Panc1 (cell line): ENCODE data around the gene ISCA2. TPM values are rescaled to one million over a fixed set of nuclear protein-coding genes. Genes with fewer than 3 reads are reported as not detected.

Experiments used
- ATAC-seq: fragments of 200-7000 bp; cut with Tn5 transposase; 2 replicates; pipeline ENCODE4 v1.9.1; 2020; ENCODE audit warnings: mild to moderate bottlenecking, moderate library complexity
- BruUV-seq: library from RNA; stranded (reverse); fragments of 400-500 nt; replicated peaks from 2 replicates; lab custom pipeline; 2021; lab: Mats Ljungman, UMichigan
- CTCF ChIA-PET: fragments of 300-600 bp; sonication (Branson Sonifier 250); formaldehyde crosslinking; loops from one replicate; lab custom pipeline; 2022; ENCODE audit warnings: antibody characterized with exemption; lab: Charles Lee
- POLR2A ChIA-PET: fragments of 300-600 bp; sonication (Branson Sonifier 250); formaldehyde crosslinking; loops from one replicate; lab custom pipeline; 2022; ENCODE audit warnings: antibody characterized with exemption; lab: Charles Lee
- DNase-seq: peaks from one replicate; pipeline ENCODE4 v3.0.0-alpha.2; 2010; ENCODE audit warnings: low read depth, low spot score
- H3K27ac ChIP-seq: 2 replicates; pipeline ENCODE4 v1.5.1; 2011; ENCODE audit warnings: mild to moderate bottlenecking, low read length, inconsistent platforms
- H3K27me3 ChIP-seq: fragments of 200-500 bp; sonication (Bioruptor generic); 2 replicates; pipeline ENCODE4 v1.6.0; 2014; ENCODE audit warnings: low read length, inconsistent platforms; ENCODE audit not compliant: control insufficient read depth, insufficient read depth
- H3K36me3 ChIP-seq: fragments of 200-500 bp; sonication (Bioruptor generic); 2 replicates; pipeline ENCODE4 v1.5.1; 2014; ENCODE audit warnings: inconsistent platforms, mild to moderate bottlenecking, low read length, moderate library complexity; ENCODE audit not compliant: control insufficient read depth, insufficient read depth
- H3K4me1 ChIP-seq: 2 replicates; pipeline ENCODE4 v1.5.1; 2011; ENCODE audit warnings: inconsistent platforms, mild to moderate bottlenecking, low read length, moderate library complexity; ENCODE audit not compliant: control insufficient read depth, insufficient read depth
- H3K4me3 ChIP-seq, 2 experiments: 2 replicates each; pipeline ENCODE4 v1.5.1; 2011 to 2012; ENCODE audit warnings: low read depth in 2 of 2, low read length in 2 of 2, mild to moderate bottlenecking in 2 of 2, inconsistent platforms in 1 of 2, moderate library complexity in 1 of 2
- H3K9me3 ChIP-seq: fragments of 200-500 bp; sonication (Bioruptor generic); 2 replicates; pipeline ENCODE4 v1.5.1; 2014; ENCODE audit warnings: low read depth, mild to moderate bottlenecking, inconsistent platforms, low read length, moderate library complexity; ENCODE audit not compliant: control insufficient read depth, insufficient read depth
- POLR2AphosphoS5 ChIP-seq: IDR thresholded peaks from 2 replicates; pipeline ENCODE4 v1.6.1; 2012; ENCODE audit warnings: mild to moderate bottlenecking, low read depth, low read length, moderate library complexity
- SIN3A ChIP-seq: IDR thresholded peaks from 2 replicates; pipeline ENCODE4 v1.6.1; 2012; ENCODE audit warnings: low read depth, mild to moderate bottlenecking, low read length, moderate library complexity, borderline replicate concordance; ENCODE audit not compliant: insufficient read depth
- TCF7L2 ChIP-seq: IDR thresholded peaks from 2 replicates; pipeline ENCODE4 v1.6.1; 2011; ENCODE audit warnings: mild to moderate bottlenecking, low read depth, low read length, inconsistent platforms
- in situ Hi-C: cut with HindIII; loops from 2 replicates; pipeline ENCODE4 v1.10.0; 2016; ENCODE audit warnings: low sequenced_read_pairs, low pct_unique_long_range_greater_than_20kb
- intact Hi-C: fragments of 100-400 bp; cut with micrococcal nuclease; formaldehyde crosslinking; loops from one replicate; pipeline ENCODE4 v1.10.0; 2022; ENCODE audit not compliant: unreplicated experiment
- total RNA-seq: library from RNA; stranded (reverse); gene quantifications from one replicate; pipeline ENCODE4 v1.2.1, GENCODE V29; 2021; ENCODE audit not compliant: unreplicated experiment
- TF ChIP-seq, protein P1 (sequence below): fragments of 450-650 bp; IDR thresholded peaks from 2 replicates; pipeline ENCODE4 v1.5.1; 2017; ENCODE audit warnings: mild to moderate bottlenecking
- TF ChIP-seq, protein P2 (sequence below), 2 experiments: IDR thresholded peaks; 2 replicates each; pipeline ENCODE4 v1.6.1; 2011 to 2012; ENCODE audit warnings: low read depth in 2 of 2, control low read depth in 1 of 2, low read length in 1 of 2, mild to moderate bottlenecking in 1 of 2, moderate library complexity in 1 of 2; ENCODE audit not compliant: insufficient read depth in 1 of 2

Gene ISCA2
- total RNA-seq, 1 experiment from 2014 or later, result 26.1 TPM

DNA sequence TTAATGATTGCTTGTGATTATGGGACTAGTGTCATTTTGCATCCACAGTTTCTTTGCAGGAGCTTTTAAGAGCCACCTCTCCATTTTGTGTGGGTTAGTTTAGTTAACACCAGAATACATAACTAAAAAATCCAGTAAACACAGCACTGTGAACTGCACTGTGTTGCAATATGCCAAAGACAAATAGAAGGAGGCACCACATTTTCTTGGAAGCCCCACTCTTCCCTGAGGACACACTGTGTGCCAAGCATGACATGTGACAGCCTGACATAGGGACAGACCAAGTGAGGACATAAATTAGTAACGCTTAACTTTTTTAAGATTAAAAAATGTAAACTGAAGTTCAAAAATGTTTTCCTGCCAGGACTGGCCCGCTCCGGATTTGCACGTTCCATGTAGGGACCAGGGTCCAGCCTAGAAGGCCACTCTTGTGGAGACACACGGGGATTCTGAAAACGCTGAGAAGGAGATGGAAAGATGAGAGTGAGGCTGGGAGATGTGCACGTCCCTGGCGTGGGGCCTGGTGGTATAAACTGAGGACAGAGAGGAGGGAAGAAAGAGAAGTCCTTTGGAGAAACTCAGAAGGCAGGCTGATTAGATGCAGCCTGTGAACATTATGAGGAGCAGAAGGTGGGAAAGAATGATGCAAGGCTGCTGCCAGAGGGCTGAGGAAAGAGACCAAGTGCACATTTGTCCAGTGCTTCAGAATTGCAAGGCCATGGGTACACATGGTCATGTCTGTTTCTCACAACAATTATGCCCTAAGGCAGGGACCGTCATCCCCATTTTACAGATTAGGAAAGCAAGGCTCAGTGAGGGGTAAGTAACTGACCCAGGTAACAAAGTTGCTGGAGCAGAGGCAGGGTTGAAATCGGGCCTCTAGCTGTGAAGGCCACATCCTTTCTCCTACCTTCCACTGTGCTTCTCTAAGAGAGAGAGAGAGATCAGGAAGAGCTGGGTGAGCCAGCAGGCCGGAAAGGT lies 45.1 kb downstream of the ISCA2 start:
- POLR2A ChIA-PET, result interaction anchor here (0.5 kb wide), 1 partner anchor 209 kb away, joined by 4 read pairs; no protein-coding TSS in a partner anchor
- CTCF ChIA-PET, result no interaction called here
- H3K4me3 ChIP-seq, result no peak overlapping the region
- H3K27ac ChIP-seq, result no peak overlapping the region
- in situ Hi-C loops (no loop called here), intact Hi-C loops (no loop called here)
- ATAC-seq (no peak), DNase-seq (no peak)
- H3K36me3 ChIP-seq, result no peaks in the 10 kb centered on the region
- H3K4me1 ChIP-seq, result no peaks in the 10 kb centered on the region
- no TSS peak for BruUV-seq
- TF ChIP-seq, protein P1, sequence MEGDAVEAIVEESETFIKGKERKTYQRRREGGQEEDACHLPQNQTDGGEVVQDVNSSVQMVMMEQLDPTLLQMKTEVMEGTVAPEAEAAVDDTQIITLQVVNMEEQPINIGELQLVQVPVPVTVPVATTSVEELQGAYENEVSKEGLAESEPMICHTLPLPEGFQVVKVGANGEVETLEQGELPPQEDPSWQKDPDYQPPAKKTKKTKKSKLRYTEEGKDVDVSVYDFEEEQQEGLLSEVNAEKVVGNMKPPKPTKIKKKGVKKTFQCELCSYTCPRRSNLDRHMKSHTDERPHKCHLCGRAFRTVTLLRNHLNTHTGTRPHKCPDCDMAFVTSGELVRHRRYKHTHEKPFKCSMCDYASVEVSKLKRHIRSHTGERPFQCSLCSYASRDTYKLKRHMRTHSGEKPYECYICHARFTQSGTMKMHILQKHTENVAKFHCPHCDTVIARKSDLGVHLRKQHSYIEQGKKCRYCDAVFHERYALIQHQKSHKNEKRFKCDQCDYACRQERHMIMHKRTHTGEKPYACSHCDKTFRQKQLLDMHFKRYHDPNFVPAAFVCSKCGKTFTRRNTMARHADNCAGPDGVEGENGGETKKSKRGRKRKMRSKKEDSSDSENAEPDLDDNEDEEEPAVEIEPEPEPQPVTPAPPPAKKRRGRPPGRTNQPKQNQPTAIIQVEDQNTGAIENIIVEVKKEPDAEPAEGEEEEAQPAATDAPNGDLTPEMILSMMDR, result no peak
- TF ChIP-seq, protein P2, sequence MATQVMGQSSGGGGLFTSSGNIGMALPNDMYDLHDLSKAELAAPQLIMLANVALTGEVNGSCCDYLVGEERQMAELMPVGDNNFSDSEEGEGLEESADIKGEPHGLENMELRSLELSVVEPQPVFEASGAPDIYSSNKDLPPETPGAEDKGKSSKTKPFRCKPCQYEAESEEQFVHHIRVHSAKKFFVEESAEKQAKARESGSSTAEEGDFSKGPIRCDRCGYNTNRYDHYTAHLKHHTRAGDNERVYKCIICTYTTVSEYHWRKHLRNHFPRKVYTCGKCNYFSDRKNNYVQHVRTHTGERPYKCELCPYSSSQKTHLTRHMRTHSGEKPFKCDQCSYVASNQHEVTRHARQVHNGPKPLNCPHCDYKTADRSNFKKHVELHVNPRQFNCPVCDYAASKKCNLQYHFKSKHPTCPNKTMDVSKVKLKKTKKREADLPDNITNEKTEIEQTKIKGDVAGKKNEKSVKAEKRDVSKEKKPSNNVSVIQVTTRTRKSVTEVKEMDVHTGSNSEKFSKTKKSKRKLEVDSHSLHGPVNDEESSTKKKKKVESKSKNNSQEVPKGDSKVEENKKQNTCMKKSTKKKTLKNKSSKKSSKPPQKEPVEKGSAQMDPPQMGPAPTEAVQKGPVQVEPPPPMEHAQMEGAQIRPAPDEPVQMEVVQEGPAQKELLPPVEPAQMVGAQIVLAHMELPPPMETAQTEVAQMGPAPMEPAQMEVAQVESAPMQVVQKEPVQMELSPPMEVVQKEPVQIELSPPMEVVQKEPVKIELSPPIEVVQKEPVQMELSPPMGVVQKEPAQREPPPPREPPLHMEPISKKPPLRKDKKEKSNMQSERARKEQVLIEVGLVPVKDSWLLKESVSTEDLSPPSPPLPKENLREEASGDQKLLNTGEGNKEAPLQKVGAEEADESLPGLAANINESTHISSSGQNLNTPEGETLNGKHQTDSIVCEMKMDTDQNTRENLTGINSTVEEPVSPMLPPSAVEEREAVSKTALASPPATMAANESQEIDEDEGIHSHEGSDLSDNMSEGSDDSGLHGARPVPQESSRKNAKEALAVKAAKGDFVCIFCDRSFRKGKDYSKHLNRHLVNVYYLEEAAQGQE (IDR thresholded peaks at IDR 0.05; ENCODE audit: insufficient read depth in 1 of 2, low read depth in 2 of 2, low read length in 1 of 2), result no peak
- TF ChIP-seq SIN3A, result no peak
- no peak for TF ChIP-seq POLR2AphosphoS5
- TF ChIP-seq TCF7L2, result no peak
- no peaks in the 10 kb centered on the region for H3K27me3 ChIP-seq
- no peaks in the 10 kb centered on the region for H3K9me3 ChIP-seq

DNA sequence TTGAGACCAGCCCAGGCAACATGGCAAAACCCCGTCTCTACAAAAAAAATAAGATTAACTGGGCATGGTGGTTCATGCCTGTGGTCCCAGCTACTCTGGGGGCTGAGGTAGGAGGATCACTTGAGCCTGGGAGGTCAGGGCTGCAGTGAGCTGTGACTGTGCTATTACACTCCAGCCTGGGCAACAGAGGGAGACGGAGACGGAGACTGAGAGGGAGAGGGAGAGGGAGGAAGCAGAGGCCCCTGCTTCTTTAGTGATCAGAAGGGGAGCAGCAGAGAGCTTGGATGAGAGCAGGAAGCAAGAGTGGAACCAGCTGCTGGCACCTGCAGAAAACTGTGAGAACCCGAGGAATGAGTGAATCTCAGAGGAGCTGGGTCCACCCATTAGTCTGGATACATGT lies 45.9 kb downstream of the ISCA2 start:
- CTCF ChIA-PET, result no interaction called here

More for the DNA sequence above, 45.9 kb downstream of the ISCA2 start:
- intact Hi-C loops (no loop called here), in situ Hi-C loops (no loop called here)
- no peak overlapping the region for H3K4me3 ChIP-seq
- DNase-seq, result no peak
- POLR2A ChIA-PET, result interaction anchor here (0.5 kb wide), 1 partner anchor 210 kb away, joined by 4 read pairs; no protein-coding TSS in a partner anchor
- H3K36me3 ChIP-seq, result no peaks in the 10 kb centered on the region
- H3K27me3 ChIP-seq, result no peaks in the 10 kb centered on the region
- TF ChIP-seq, protein P1, result no peak
- TF ChIP-seq POLR2AphosphoS5 (no peak), TCF7L2 (no peak), SIN3A (no peak)
- TF ChIP-seq, protein P2 (IDR thresholded peaks at IDR 0.05; ENCODE audit: insufficient read depth in 1 of 2, low read depth in 2 of 2, low read length in 1 of 2), result no peak
- H3K4me1 ChIP-seq, result no peaks in the 10 kb centered on the region
- no peak for ATAC-seq
- no peak overlapping the region for H3K27ac ChIP-seq
- no TSS peak for BruUV-seq
- no peaks in the 10 kb centered on the region for H3K9me3 ChIP-seq
